ENCODE measurements around the gene APBA2. TPM values are rescaled to one million over a fixed set of nuclear protein-coding genes. Genes with fewer than 3 reads are reported as not detected.

Gene APBA2
- total RNA-seq, 2 donors from 2014 or later: 2.7 to 4.0 TPM

DNA sequence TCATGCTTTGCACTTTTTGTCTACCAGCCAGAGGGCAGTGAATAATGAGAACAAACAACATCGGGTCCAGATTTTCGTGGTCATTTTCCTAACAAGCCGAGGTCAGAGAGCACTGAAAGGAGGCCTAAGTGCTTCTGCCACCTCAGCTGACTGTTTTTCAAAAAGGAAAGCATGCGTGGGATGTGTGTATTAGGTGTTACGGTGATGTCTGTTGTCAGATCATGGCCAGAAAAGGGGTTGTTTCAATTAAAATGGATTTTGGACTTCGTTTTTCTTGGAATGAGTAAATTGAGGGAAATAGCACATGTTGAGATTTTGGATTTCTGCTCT, 99.5 kb downstream of the APBA2 start:
- intact Hi-C loops (cut with DNase I): no loop called here
- DNase-seq (ENCODE audit: low spot score): no peak

DNA sequence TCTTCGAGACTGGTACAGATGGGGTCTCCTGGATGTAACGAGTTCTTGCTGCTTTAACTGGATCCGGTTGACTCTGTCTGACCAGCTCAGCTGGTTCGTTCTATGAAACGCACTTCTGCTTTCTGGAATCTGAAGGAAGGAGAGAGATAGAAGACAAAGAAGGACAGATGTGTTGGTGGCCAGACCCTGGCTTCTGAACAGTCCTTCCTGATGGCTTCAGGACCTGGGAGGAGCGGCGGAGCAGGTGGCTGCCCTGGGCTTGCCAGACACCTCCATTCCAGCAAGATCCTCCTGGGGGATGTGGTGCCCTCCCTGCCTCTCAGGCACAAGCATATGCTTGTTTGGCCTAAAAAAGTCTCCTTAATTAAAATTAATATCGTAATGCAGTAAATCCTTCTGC, 99.9 kb downstream of the APBA2 start:
- DNase-seq (ENCODE audit: low spot score): peak; percentile 67
- intact Hi-C loops (cut with DNase I): no loop called here

DNA sequence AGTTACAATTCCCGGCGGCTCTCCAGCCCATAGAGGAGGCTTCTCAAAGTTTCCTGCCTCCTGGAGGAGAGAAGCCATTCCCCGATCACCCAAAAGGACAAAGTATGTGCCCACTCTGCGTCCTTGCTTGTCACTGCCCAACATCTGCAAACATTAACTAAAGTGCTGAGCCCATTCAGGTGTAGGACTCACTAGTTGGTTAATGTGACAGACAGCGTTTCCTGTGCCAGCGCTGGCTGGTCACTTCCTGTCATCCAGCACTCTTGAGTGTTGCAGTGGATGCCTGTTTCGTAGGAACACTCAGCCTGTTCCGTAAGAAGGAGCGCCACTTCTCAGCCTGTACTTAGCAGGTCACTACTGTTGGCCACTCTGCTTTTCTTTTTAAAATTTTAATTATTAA, 100.3 kb downstream of the APBA2 start:
- intact Hi-C loops (cut with DNase I): no loop called here
- peak; percentile 41 for DNase-seq (ENCODE audit: low spot score)

DNA sequence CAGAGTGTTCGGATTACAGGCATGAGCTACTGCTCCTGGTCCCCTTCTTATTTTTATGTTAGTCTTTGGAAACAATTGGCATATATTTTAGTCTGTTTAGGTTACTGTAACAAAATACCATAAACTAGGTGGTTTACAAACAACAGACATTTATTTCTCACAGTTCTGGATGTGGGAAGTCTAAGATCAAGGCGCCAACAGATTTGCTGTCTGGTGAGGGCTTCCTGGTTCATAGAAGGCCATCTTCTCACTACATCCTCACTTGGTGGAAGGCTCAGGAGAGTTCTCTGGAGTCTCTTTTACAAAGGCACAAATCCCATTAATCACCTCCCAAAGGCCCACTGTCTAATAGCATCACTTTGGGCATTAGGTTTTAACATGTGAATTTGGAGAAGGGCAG, 101.0 kb downstream of the APBA2 start:
- DNase-seq (ENCODE audit: low spot score): no peak
- intact Hi-C loops (cut with DNase I): no loop called here

DNA sequence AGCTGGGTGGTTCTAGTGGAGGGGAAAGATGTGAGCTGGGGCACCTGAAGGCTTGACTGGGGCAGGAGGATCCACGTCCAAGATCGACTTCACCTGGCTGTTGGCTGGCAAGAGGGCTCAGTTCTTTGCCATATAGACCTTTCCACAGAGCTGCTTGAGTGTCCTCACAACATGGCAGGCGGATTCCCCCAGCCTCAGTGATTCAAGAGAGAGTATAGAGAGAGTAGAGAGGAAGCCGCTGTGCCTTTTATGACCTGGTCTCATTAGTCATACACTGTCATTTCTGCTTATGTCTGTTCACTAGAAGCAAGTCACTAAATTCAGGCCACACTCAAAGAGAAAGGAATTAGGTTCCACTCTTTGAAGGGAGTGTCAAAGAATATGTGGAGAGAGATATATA, 101.6 kb downstream of the APBA2 start:
- peak; percentile 53 for DNase-seq (ENCODE audit: low spot score)
- intact Hi-C loops (cut with DNase I): no loop called here

DNA sequence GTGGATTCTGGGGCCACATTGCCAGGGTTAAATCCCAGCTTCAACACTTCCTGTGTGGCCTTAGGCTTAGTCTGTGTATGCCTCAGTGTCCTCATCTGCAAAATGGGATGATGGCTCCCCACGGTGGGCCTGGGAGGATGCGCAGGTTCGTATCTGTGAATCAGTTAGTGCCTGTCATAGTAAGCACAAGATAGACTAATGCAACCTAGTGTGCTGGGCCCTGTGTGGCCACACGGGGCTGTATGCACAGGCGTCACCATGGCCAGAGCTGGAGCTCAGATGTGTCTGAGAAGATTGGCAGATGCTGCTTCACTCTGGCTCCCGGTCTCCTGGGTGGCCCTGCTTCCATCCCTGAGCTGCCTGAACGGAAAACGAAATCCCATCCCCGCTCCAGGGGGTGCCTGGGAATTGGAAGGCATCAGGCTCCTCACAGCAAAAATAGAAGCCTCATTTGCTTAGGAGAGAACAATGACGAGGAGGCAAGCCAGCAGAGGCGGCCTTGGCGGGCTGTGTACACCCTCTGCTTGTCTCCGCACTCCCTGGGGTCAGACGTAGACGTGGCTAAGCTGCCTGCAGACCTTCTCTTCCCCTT, 103.6 kb downstream of the APBA2 start:
- intact Hi-C loops (cut with DNase I): no loop called here
- peak; percentile 66 for DNase-seq (ENCODE audit: low spot score)

DNA sequence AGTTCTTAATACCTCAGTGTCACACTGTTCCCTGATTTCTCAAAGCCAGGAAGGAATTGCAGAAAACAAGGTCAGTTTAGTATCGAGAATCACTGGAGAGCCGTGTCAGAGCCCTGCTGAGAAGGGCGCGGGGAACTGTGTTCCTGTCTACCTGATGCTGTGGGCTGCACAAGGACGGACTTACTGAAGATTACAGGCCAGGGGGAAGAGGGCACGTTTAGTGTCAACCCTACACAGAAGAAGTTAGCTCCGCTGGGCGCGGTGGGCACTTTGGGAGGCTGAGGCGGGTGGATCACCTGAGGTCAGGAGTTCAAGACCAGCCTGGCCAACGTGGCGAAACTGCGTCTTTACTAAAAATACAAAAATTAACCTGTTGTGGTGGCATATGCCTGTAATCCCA, 104.1 kb downstream of the APBA2 start:
- peak; percentile 41 for DNase-seq (ENCODE audit: low spot score)
- intact Hi-C loops (cut with DNase I): no loop called here

DNA sequence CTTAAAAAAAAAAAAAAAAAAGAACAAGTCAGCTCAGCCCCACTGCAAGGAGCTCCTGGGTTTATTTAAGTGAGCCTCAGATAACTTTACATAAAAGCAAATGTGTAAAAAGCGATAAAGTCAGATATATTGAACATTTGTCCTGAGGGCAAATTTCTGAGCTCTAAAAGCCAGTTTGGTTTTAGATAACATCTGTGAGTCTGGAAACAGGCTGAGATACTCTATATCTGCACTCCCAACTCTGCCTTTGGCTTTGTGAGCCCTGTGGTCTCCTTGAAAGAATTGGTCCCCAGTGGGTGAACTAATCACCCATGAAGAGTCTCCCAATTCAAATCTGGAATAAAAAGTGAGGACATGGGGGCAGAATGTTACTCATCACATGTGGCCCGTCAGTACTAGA, 104.6 kb downstream of the APBA2 start:
- no peak for DNase-seq (ENCODE audit: low spot score)
- intact Hi-C loops (cut with DNase I): no loop called here

DNA sequence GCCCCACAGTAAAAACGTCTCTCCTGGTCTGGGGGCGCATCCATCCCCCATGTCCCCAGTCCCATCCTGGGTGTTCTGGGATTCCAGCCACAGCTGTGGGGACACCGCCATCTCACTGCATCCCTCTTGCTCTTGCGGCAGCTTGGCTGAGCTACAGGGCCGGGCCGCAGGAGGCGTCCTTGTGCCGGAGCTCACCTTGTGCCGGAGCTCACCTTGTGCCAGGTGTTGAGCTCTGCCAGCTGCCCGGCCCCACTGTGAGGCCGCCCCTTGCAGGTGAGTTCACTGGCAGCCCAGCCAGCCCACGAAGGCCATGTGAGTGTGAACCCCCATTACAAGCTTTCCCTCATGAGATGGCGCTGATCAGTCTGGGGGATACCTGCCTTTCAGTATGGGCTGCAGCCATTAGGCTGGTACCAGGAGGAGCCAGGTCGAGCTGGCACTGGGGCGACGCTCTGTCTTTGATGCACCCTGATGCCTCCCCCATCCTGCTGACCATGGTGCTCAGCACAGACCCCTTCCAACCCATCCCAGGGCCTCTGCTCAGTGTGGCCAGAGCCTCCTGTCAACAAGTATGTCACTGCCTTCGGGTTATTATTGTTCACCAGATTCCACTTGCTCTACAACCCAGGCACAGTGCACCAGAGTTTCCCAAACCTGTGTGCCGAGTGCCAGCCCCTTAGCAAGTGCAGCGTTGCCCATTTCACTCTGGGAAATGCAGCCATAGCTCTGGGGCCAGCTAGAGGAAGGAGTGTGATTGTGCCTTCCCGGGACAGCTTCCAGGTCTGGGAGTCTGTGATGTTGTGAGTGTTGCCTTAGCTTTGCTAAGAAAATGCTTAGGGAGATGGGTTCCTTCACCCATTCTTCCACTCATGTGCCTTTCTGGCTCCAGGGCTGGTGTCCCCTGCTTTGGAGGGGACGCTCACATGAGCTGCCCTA, 105.7 kb downstream of the APBA2 start:
- peak; percentile 48 for DNase-seq (ENCODE audit: low spot score)
- intact Hi-C loops (cut with DNase I): no loop called here

DNA sequence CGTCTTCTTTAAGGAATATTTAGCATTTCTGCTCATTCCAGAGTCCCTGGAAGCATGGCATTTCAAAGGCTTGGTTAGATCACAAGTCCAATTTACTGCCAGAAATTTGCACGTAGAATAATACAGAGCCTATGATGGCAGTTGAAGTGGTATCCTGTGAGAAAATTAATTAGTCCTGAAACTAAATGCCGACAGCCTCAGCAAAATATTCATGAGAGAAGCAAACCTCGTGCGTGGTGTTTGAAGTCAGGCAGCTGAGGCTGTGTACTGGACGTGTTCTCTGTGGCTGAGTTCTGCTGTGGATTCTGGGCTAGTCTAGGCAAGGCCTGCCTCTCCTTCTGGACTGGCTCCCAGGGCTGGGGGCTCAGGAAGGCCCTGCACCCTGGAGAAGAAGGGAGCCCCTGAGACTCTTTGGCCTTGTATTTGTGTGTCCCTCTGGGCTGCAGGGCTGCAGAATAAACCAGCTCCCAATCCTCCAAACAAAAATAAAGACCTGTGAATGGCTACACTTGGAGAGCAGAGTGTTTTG, 106.6 kb downstream of the APBA2 start:
- intact Hi-C loops (cut with DNase I): no loop called here
- DNase-seq (ENCODE audit: low spot score): peak; percentile 57

DNA sequence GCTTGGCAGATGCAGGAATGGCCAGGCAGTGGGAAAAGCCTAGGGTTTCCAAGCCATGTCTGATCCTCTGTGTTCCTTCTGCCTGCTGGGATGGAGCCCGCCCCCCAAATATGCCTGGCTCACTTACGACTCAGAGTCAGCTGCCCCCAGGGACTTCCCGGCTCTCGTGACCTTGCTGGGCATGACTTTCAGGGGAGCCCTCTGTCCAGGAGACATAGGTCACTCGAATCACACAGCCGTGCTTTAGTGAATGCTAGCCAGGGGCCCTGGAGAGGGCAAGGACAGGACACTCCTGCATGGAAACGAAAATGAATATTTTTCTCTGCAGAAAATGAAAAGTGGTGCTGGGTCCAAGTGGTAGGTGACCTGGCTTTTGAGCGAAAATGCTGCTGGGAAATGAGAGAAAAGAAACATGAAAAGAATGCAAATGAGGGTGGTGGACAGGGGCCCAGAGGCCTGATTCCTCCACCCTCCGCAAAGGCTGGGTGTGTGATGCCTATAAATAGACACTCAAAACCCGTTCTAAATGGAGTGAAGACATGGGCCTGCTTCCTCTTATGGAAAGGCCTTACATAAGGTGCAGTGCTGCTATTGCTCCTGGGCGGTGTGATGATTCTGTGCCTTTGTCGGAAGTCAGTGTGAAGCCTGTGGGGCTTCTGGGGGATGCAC, 107.4 kb downstream of the APBA2 start:
- DNase-seq (ENCODE audit: low spot score): peak; percentile 80
- intact Hi-C loops (cut with DNase I): no loop called here

DNA sequence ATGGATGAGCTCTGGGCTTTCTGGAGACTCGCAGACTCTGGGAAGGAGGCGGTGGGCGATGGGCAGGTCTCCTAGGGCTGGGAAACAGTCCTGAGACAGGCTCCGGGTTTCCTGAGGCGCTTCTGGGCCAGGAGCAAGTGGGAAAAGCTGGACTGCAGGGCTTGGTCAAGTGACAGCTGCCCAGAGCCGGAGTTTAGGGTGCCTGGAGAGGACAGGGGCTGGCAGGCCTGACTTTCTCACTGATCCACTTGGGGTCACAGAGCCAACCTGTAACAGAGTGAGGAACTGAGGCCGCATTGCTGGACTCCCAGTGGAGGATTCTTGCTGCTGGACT, 107.9 kb downstream of the APBA2 start:
- intact Hi-C loops (cut with DNase I): no loop called here
- peak; percentile 66 for DNase-seq (ENCODE audit: low spot score)

DNA sequence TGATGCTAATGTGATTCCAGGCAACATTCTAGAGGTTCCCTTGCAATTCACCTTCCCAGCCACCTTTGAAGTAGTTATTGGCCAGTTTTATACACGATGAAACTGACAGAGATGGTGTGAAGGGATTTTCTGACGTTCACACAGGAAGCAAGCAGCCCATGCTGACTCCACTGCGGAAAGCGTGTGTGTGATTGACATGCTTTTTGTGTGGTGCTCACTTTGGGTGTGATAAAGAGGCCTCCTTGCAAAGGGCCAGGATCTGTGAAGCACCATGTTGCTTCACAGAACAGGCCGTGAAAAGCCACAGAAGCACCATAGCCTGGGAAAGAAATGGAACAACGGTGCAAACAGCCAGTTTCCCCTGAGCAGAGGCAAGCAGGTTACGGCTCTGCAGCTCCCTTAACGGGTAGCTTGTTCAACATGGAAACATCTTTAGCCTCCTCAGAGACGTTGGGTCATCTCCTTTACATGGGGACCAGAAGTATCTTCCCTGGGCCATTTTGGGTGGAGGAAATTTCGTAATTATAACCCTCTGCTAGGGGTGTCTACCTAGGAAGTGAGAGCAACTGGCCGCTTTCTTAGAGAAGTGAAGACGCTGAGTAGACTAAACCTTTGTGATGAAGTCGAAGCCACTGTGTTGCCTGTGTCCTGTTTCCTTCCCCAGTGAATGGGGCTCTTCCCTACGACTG, 108.5 kb downstream of the APBA2 start:
- peak; percentile 37 for DNase-seq (ENCODE audit: low spot score)
- intact Hi-C loops (cut with DNase I): no loop called here

DNA sequence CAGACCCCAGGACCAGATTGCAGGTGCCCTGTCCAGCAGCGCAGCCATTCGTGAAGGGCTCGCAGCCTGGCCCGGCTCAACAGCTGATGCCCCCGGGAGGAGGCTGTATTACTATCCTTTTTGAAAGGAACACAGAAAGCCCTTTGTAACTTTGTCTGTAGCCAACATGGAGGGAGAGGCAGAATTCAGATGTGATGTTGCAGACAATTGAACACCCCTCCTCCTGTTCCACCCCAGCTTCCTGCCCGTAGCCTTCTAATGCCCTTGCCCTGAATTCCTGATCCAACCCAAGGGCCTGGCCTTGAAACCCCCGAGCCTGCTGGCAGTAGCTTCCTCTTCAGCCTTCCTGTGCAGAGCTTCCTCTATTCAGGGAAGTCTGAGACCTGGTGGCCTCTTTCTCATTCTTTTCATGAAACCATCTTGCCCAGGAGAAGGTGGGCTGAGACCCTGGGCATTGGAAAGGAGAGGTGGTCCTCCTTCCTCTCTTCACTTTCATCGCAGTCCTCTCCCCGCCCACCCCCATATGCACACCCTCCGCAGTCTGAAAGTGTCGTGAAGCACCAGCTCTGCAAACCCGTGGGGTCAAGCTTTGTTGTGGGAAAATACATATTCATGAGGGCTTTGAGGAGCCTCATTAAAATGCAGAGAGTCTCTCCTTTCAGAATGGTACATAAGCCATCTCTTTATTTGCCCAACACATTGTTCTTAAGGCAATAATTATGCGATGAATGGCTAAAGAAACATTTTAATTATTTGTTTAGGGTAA, 109.2 kb downstream of the APBA2 start:
- DNase-seq (ENCODE audit: low spot score): peak; percentile 45
- intact Hi-C loops (cut with DNase I): no loop called here

DNA sequence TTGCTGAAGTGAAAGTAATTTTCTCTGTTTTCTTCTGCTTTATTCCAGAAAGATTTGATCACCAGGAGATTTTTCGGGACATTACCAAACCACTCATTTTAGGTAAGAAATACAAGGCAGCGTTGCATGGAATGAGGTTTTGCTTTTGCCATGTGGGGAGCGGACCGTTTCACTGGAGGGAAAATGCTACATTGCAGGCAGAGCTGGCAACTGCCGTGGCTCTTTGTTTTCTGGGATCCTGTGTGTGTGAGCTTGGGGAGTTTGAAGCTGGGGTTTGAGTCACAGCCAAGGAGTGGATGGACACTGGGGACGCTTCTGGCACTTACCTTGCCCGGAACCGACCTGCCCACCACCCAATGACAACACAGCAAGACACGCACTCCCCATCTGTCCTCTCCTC, 109.9 kb downstream of the APBA2 start:
- peak; percentile 41 for DNase-seq (ENCODE audit: low spot score)
- intact Hi-C loops (cut with DNase I): no loop called here

DNA sequence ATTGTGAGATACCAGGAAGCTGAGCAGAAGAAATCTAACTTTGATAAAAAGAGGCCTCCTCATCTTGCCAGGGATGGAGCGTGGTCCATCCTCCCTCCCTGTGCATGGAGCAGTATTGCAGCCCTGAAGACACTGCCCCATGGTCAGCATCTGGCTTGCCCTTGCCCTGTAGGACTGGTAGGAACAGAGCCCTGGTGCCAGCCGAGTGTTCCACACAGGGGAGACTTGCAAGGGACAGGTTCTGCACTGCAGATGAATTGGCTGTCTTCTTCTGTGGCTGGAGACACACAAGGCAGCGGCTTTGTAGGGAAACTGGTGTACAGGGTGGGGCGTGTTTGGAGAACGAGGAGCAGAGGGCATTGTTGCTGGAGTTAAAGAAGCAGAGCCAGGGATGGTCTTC, 110.5 kb downstream of the APBA2 start:
- intact Hi-C loops (cut with DNase I): no loop called here
- DNase-seq (ENCODE audit: low spot score): peak; percentile 40

DNA sequence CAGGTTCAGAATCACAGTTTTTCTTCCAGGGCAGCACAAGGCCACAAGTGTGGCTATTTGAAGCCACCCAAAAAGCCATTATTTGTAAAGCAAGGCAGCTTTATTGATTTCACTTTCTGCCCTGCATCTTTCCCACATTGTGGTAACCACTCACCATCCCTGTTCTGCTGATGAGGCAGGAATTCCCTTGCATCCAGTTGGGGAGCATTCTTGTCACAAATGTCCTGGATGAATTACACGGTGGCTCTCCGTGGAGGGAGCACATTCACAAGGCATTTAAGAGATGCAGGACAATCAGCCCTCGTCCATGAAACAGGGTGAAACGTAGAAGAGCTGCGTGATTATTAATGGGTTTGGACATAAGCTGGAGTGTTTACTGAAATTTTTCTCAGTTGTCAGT, 111.2 kb downstream of the APBA2 start:
- intact Hi-C loops (cut with DNase I): no loop called here
- DNase-seq (ENCODE audit: low spot score): no peak

DNA sequence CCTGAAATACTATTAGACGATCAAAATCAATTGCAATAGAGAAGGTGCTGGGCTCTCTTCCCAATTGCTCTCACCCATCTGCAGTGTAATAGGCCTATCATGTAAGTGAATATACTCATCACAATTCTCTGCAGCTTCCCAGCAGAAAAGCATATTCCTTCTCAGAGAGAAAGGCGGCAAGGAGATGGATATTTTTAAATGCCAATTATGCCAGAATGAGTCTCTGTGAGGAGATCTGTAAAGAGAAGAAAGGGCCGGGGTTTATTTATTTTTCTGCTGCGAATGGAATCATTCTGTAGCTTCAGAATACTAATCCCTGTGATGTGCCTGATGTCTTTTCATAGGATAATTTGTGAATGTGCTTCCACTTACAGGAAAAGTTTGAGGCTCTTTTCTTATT, 112.0 kb downstream of the APBA2 start:
- intact Hi-C loops (cut with DNase I): no loop called here
- DNase-seq (ENCODE audit: low spot score): no peak

DNA sequence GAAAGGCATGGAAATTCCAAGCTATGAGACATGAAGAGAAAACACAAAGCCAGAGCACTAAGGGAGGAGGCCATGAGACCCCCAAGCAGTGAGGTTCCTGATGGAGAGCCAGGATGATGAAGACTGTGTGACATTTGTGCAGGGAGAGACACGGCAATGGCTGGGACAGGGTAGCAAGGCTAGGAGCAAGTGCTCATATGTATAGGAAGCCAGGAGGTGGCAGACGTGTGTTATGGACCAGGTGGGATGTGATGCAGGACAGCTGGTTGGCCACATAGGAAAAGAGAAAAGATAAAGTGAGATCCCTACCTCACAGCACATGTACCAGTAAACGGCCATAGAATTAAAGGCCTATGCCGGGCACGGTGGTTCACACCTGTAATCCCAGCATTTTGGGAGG, 112.7 kb downstream of the APBA2 start:
- intact Hi-C loops (cut with DNase I): no loop called here
- DNase-seq (ENCODE audit: low spot score): peak; percentile 22

Data from posterior vena cava (tissue), 2 donors.